Liver (tissue), 9 donors: ENCODE measurements around the gene TPM3. TPM values are rescaled to one million over a fixed set of nuclear protein-coding genes. Genes with fewer than 3 reads are reported as not detected.

Experiments
- DNase-seq: peaks from one replicate; pipeline ENCODE4 v3.0.0-alpha.2; 2017; ENCODE audit warnings: low spot score
- H3K27ac ChIP-seq, 2 donors: one replicate each; pipeline ENCODE4 v1.7.0; 2013; ENCODE audit warnings: inconsistent platforms in 2 of 2, low read length in 2 of 2, control low read depth in 1 of 2, low read depth in 1 of 2, mild to moderate bottlenecking in 1 of 2
- H3K27me3 ChIP-seq, 4 donors: one replicate each; pipeline versions ENCODE4 v1.6.1 to v1.7.0; 2013; ENCODE audit warnings: low read length in 3 of 4, inconsistent platforms in 1 of 4, mild to moderate bottlenecking in 1 of 4, moderate library complexity in 1 of 4; ENCODE audit not compliant: control insufficient read depth in 4 of 4, insufficient read depth in 4 of 4
- H3K36me3 ChIP-seq, 4 donors: one replicate each; pipeline versions ENCODE4 v1.6.1 to v1.7.0; 2013; ENCODE audit warnings: low read length in 3 of 4, mild to moderate bottlenecking in 3 of 4, low read depth in 1 of 4, moderate library complexity in 1 of 4; ENCODE audit not compliant: control insufficient read depth in 4 of 4, insufficient read depth in 3 of 4
- H3K4me1 ChIP-seq, 4 donors: one replicate each; pipeline versions ENCODE4 v1.6.1 to v1.7.0; 2013; ENCODE audit warnings: low read length in 3 of 4, mild to moderate bottlenecking in 3 of 4, moderate library complexity in 1 of 4; ENCODE audit not compliant: control insufficient read depth in 4 of 4, insufficient read depth in 4 of 4
- H3K4me3 ChIP-seq, 3 donors: one replicate each; pipeline versions ENCODE4 v1.6.1 to v1.7.0; 2013; ENCODE audit warnings: low read length in 3 of 3, control low read depth in 1 of 3, low read depth in 1 of 3, mild to moderate bottlenecking in 1 of 3
- H3K9ac ChIP-seq, 2 donors: one replicate each; pipeline ENCODE4 v1.7.0; 2013; ENCODE audit warnings: low read length in 2 of 2, mild to moderate bottlenecking in 2 of 2, moderate library complexity in 2 of 2, control low read depth in 1 of 2, low read depth in 1 of 2
- H3K9me3 ChIP-seq, 4 donors: one replicate each; pipeline versions ENCODE4 v1.6.1 to v1.7.0; 2013; ENCODE audit warnings: low read length in 3 of 4; ENCODE audit not compliant: control insufficient read depth in 4 of 4
- ATF3 ChIP-seq: IDR thresholded peaks from 2 replicates; pipeline ENCODE4 v1.6.1; 2016; ENCODE audit warnings: antibody characterized with exemption
- EGR1 ChIP-seq, 2 donors: IDR thresholded peaks; 2 replicates each; pipeline ENCODE4 v1.6.1; 2016 to 2018; ENCODE audit warnings: antibody characterized with exemption in 2 of 2, low read depth in 2 of 2
- FOXA1 ChIP-seq: IDR thresholded peaks from 2 replicates; pipeline ENCODE4 v1.6.1; 2016; ENCODE audit warnings: antibody characterized with exemption
- GABPA ChIP-seq, 2 donors: IDR thresholded peaks in 1 of 2; conservative IDR thresholded peaks in 1 of 2; 2 replicates each; pipeline ENCODE4 v1.6.1; 2016; ENCODE audit warnings: antibody characterized with exemption in 2 of 2, mild to moderate bottlenecking in 1 of 2, moderate library complexity in 1 of 2
- HNF4A ChIP-seq, 2 donors: conservative IDR thresholded peaks; 2 replicates each; pipeline ENCODE4 v1.6.1; 2016; ENCODE audit warnings: antibody characterized with exemption in 2 of 2, mild to moderate bottlenecking in 2 of 2
- HNF4G ChIP-seq: IDR thresholded peaks from 2 replicates; pipeline ENCODE4 v1.6.1; 2016; ENCODE audit warnings: antibody characterized with exemption
- JUND ChIP-seq, 2 donors: IDR thresholded peaks; 2 replicates each; pipeline ENCODE4 v1.6.1; 2016; ENCODE audit warnings: antibody characterized with exemption in 2 of 2
- MAX ChIP-seq: IDR thresholded peaks from 2 replicates; pipeline ENCODE4 v1.6.1; 2016; ENCODE audit warnings: antibody characterized with exemption
- NR2F2 ChIP-seq: IDR thresholded peaks from 2 replicates; pipeline ENCODE4 v1.6.1; 2016; ENCODE audit warnings: antibody characterized with exemption
- RAD21 ChIP-seq, 2 donors: IDR thresholded peaks; 2 replicates each; pipeline ENCODE4 v1.6.1; 2016; ENCODE audit warnings: antibody characterized with exemption in 2 of 2, mild to moderate bottlenecking in 2 of 2
- REST ChIP-seq: IDR thresholded peaks from 2 replicates; pipeline ENCODE4 v1.6.1; 2016; ENCODE audit warnings: antibody characterized with exemption, mild to moderate bottlenecking
- RXRA ChIP-seq, 2 donors: IDR thresholded peaks; 2 replicates each; pipeline ENCODE4 v1.6.1; 2017 to 2018; ENCODE audit warnings: antibody characterized with exemption in 2 of 2, mild to moderate bottlenecking in 1 of 2
- SP1 ChIP-seq: IDR thresholded peaks from 2 replicates; pipeline ENCODE4 v1.6.1; 2018; ENCODE audit warnings: antibody characterized with exemption, mild to moderate bottlenecking
- YY1 ChIP-seq: IDR thresholded peaks from 2 replicates; pipeline ENCODE4 v1.6.1; 2016; ENCODE audit warnings: antibody characterized with exemption, mild to moderate bottlenecking
- WGBS: extraction: QIAGEN DNeasy Blood & Tissue Kit; methylation state at CpG from one replicate; pipeline ENCODE4 v1.1.7; 2013; 5-methylcytosine and 5-hydroxymethylcytosine counted together
- polyA plus RNA-seq, 2 donors: library from polyadenylated mRNA; stranded (reverse) in 1 of 2; unstranded in 1 of 2; fragments of 200-250 nt in 1 of 2; fragments of >200 nt in 1 of 2; fragmentation: Nextera tagmentation in 1 of 2; extraction: Ambion mirVana in 1 of 2; gene quantifications; one replicate each; pipeline versions ENCODE4 v1.2.1 to v1.2.3, GENCODE V29; 2013 to 2015
- total RNA-seq, 2 donors: library from RNA; depleted of rRNA; stranded (reverse); fragments of >200 nt; gene quantifications; one replicate each; pipeline ENCODE4 v1.2.3, GENCODE V29; 2014
- TF ChIP-seq, protein P1 (sequence below): fragments of 150-350 bp; IDR thresholded peaks from 2 replicates; pipeline ENCODE4 v1.5.1; 2017; ENCODE audit warnings: improper control_type of control experiment, low read depth, low read length; ENCODE audit not compliant: missing input control
- TF ChIP-seq, protein P2 (sequence below): IDR thresholded peaks from 2 replicates; pipeline ENCODE4 v1.6.1; 2016; ENCODE audit warnings: antibody characterized with exemption
- donor health status: healthy.
- donor health status: healthy.
- donor health status: healthy.
- donor health status: healthy.
- donor health status: healthy.

TPM3 gene
- total and polyA plus RNA-seq, 4 donors, result 89.6 to 120 (median 109) TPM

- H3K4me1 ChIP-seq, result peaks cover 0 to 1% (median 0%) of the 10 kb centered on the region in 4 donors
- no peaks in the 10 kb centered on the region for H3K27me3 ChIP-seq
- no peak for DNase-seq
- H3K9me3 ChIP-seq, result no peaks in the 10 kb centered on the region
- H3K36me3 ChIP-seq, result no peaks in the 10 kb centered on the region
- H3K4me3 ChIP-seq, result no peak overlapping the region
- H3K27ac ChIP-seq, result no peak overlapping the region
- WGBS, result 38% methylated on average over 3 of the region's 3 CpGs
- TF ChIP-seq JUND (IDR thresholded peaks at IDR 0.05), result no peak
- TF ChIP-seq RXRA (IDR thresholded peaks at IDR 0.05), result peak in 1 of 2 donors; percentile 19
- peak; percentile 49 for TF ChIP-seq YY1
- TF ChIP-seq MAX, result no peak
- TF ChIP-seq HNF4A (conservative IDR thresholded peaks at IDR 0.05), result peak in 1 of 2 donors; percentile 17
- TF ChIP-seq EGR1 (IDR thresholded peaks at IDR 0.05; ENCODE audit: low read depth in 2 of 2), result no peak
- TF ChIP-seq REST, result no peak
- no peak for TF ChIP-seq GABPA (IDR thresholded peaks at IDR 0.05 in 1 of 2, conservative IDR thresholded peaks at IDR 0.05 in 1 of 2)
- no peak overlapping the region for H3K9ac ChIP-seq
Observed at GRCh38 chr1:154141240-154141639, 50.7 kb downstream of the TPM3 start.

DNA sequence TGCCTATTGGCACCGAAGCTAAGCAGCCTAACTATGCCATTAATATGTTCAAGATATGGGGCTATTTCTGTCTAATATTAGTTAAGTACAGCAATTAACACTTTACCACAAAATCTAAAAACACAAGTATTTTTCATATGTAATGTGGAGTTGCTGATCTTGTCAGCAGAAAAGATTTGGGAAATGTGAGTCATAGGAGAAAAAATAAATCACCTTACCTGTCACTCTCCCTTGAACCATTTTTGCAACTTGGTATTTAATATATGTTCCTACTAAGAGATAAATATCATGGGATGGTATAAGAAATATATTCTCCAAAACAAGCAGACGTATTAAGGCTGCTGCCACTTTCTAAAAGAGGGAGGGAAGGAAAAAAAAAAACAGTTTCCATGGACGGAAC is 54.0 kb downstream of the TPM3 start:
- no peak overlapping the region for H3K4me3 ChIP-seq
- no peaks in the 10 kb centered on the region for H3K9me3 ChIP-seq
- H3K27me3 ChIP-seq, result no peaks in the 10 kb centered on the region
- no peak overlapping the region for H3K27ac ChIP-seq
- no peak for DNase-seq
- TF ChIP-seq JUND (IDR thresholded peaks at IDR 0.05), result no peak
- TF ChIP-seq FOXA1, result no peak
- TF ChIP-seq EGR1 (IDR thresholded peaks at IDR 0.05; ENCODE audit: low read depth in 2 of 2), result no peak
- TF ChIP-seq RAD21 (IDR thresholded peaks at IDR 0.05), result no peak
- TF ChIP-seq NR2F2, result no peak
- TF ChIP-seq ATF3, result no peak
- no peak for TF ChIP-seq MAX
- TF ChIP-seq, protein P1, sequence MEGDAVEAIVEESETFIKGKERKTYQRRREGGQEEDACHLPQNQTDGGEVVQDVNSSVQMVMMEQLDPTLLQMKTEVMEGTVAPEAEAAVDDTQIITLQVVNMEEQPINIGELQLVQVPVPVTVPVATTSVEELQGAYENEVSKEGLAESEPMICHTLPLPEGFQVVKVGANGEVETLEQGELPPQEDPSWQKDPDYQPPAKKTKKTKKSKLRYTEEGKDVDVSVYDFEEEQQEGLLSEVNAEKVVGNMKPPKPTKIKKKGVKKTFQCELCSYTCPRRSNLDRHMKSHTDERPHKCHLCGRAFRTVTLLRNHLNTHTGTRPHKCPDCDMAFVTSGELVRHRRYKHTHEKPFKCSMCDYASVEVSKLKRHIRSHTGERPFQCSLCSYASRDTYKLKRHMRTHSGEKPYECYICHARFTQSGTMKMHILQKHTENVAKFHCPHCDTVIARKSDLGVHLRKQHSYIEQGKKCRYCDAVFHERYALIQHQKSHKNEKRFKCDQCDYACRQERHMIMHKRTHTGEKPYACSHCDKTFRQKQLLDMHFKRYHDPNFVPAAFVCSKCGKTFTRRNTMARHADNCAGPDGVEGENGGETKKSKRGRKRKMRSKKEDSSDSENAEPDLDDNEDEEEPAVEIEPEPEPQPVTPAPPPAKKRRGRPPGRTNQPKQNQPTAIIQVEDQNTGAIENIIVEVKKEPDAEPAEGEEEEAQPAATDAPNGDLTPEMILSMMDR, result no peak
- TF ChIP-seq, protein P2, sequence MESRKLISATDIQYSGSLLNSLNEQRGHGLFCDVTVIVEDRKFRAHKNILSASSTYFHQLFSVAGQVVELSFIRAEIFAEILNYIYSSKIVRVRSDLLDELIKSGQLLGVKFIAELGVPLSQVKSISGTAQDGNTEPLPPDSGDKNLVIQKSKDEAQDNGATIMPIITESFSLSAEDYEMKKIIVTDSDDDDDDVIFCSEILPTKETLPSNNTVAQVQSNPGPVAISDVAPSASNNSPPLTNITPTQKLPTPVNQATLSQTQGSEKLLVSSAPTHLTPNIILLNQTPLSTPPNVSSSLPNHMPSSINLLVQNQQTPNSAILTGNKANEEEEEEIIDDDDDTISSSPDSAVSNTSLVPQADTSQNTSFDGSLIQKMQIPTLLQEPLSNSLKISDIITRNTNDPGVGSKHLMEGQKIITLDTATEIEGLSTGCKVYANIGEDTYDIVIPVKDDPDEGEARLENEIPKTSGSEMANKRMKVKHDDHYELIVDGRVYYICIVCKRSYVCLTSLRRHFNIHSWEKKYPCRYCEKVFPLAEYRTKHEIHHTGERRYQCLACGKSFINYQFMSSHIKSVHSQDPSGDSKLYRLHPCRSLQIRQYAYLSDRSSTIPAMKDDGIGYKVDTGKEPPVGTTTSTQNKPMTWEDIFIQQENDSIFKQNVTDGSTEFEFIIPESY, result no peak
- TF ChIP-seq RXRA (IDR thresholded peaks at IDR 0.05), result no peak
- no peak for TF ChIP-seq YY1
- no peak for TF ChIP-seq SP1
- TF ChIP-seq HNF4A (conservative IDR thresholded peaks at IDR 0.05), result no peak
- TF ChIP-seq HNF4G, result no peak
- peaks cover 0 to 1% (median 0%) of the 10 kb centered on the region in 4 donors for H3K4me1 ChIP-seq
- no peaks in the 10 kb centered on the region for H3K36me3 ChIP-seq
- H3K9ac ChIP-seq, result no peak overlapping the region
- WGBS, result 91% methylated on average over 3 of the region's 3 CpGs
